Activated CD4-positive, alpha-beta T cell treated with anti-CD3 and anti-CD28 coated beads, Interleukin-2, amount 50 U/mL, for 1 hour (primary cell): Measurements from ENCODE around the gene DHRS12.
"Not testable (repeated sequence)": the region's sequence is repeated elsewhere in the genome, so short reads cannot be mapped to it uniquely, and the experiment has no call there.

Experiments
- DNase-seq: peaks from one replicate; pipeline ENCODE4 v3.0.0-alpha.2; 2020

The DHRS12 gene

GRCh38 chr13:51827254-51827653 is 23.3 kb upstream of the DHRS12 start:
- no peak for DNase-seq

GRCh38 chr13:51826606-51827005 is 22.6 kb upstream of the DHRS12 start:
- no peak for DNase-seq

- no peak for DNase-seq
Observed at GRCh38 chr13:51825681-51826254, 21.8 kb upstream of the DHRS12 start.

GRCh38 chr13:51825165-51825592 is 21.2 kb upstream of the DHRS12 start:
- no peak for DNase-seq

DNA sequence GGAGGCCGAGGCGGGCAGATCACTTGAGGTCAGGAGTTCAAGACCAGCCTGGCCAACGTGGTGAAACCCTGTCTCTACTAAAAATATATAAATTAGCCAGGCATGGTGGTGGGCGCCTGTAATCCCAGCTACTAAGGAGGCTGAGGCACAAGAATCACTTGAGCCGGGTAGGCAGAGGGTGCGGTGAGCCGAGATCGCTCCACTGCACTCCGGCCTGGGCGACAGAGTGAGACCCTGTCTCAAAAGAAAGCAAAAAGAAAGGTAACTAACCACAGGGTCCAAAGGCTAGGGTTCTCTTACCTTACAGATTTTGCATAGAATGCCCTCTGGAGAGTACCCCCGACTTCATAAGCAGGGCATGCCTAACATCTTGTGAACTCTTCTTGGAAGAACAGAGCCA is 20.7 kb upstream of the DHRS12 start:
- DNase-seq: not testable (repeated sequence)

GRCh38 chr13:51823863-51824262 is 19.9 kb upstream of the DHRS12 start:
- no peak for DNase-seq

DNA sequence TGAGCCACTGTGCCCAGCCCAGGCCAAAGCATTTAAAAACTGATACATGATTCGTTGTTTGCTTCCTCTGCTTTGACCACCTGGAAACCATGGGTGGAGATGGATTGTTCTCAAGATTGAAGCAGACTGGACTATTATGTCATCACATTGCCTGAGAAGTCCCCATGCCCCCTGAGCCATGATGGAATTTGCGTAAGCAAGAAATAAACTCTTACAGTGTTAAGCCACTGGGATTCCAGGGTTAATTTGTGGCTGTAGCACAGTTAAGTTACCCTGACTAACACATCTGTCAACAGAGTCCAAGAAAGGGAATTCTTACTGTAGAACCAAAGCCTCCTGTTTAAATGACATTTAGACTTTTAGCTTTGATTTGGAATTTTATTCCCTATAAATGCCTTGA is 19.4 kb upstream of the DHRS12 start:
- no peak for DNase-seq

- DNase-seq: no peak
Observed at GRCh38 chr13:51822106-51822815, 18.3 kb upstream of the DHRS12 start.

DNA sequence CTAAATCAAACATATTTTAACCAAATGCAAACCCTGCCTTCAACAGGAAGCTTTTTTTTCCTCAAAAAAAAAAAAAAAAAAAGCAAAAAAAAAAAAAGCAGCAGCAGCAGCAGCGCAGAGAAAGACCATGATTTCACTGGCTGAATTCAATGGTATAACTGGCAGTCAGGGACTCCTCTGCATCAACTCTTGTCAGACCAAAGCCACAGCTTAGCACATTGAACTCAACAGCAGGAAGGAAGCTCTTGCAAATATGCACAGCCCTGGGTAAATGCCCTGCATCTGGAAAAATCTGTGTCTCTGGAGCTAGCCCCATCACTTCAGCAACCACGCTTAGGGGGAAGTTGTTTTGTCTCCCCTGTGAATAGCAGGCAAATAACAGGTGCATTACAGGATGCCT is 17.6 kb upstream of the DHRS12 start:
- DNase-seq: no peak

DNA sequence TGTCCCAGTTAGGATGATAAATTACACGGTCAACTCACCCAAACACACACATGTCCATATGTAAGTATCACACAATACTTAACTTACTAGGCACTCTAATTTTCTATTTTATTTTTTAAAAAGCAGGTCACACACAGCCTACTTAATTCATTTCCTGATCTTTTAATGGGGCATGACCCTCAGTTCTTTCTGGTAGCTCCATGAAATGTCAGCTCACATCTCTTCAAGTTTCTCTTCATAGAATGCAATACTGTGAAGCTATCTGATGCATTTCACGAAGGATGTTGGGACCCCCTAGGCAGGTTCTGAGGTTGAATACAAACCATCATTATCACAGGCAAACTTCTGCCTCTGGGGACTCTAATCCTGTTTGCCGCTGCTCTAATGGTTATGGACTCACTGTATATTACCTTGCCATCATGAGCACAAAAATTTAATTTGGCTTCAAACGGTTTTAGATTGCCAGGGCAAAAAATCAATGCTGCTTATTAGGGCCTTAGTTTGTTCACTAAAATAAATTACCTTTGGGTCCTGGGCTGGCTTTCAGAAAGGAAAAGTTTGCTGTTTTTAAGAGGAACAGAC is 16.1 kb upstream of the DHRS12 start:
- DNase-seq: no peak

- no peak for DNase-seq
Observed at GRCh38 chr13:51819544-51819943, 15.6 kb upstream of the DHRS12 start.

DNA sequence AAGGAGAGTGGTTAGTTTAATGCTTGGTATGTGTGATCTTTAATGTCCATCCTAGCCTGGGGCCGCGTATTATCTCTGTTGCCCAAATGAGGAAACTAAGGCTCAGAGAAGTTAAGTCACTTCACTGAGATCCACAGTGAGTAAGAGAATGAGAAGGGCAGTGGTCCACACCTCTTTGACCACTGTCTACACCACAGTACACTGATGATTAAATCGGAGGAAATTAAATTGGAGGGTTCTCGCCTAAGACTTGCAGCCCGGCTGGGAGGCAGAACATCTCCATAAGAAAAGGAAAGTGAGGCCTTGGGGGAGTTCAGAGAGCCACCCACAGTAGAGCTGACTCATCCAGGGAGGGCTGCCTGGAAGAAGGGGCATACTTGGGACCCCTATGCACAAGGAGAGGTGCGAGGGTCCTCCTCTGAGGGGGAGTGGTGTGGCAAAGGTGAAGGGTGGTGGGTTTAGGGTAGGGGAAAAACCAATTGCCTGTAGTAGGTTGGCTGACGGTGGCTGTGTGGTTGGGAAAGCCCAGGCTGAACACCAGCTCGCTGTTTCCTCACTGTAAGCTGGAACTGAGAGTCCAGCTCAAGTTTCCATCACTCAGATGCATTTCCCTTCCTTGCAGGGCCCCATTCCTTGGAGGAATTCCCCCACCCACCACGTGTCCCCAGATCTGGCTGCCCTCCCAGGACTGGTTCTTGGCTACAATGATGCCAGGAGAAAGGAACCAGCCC is 15.0 kb upstream of the DHRS12 start:
- no peak for DNase-seq

GRCh38 chr13:51818276-51818675 is 14.3 kb upstream of the DHRS12 start:
- DNase-seq: no peak

DNA sequence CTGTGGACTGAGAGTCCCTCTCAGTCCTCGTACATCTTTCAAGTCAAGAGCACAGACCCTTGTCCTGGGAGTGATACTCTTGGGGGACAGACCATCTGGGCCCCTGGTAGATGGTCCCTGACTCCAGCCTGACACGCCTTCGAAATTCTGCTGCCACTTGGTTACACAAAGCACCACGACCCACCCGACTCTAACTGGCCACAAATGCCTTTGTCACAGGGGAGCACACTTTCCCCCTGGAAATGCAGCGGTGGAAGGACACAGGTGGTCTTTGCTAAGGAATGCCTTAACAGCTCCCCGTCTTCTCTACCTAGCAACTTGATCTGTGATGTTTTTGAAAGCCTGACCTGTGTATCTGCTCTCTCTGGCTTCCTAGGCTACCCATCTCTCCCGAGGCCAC is 13.8 kb upstream of the DHRS12 start:
- no peak for DNase-seq

DNA sequence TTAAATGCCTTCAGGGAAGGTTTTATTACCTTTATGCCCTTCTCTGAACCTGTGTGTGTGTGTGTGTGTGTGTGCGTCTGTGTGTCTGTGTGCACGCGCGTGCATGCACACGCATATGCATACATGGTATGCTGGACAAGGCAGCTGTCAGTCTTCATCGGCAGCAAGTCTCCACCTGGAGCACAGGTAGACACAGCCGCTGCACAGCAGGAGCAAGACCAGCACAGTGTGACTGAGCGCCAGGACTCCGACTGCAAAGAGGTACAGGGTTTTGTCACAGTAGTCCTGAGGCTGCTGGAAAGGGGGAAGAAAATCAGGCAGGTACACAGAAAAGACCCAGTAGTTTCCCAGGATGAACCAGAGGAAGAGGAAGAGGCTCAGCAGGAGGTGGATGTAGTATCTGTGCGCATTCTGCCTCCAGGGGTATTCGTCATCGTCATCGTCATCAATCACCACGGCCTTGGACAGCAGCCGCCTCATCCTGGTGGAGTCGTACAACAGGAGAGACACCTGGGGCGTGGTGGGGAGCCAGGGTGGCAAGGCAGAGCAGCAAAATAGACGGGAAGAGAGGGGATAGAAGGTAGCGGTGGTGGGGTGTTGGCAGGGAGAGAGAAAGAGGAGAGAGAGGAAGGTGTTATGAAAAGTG is 12.8 kb upstream of the DHRS12 start:
- no peak for DNase-seq

- no peak for DNase-seq
Observed at GRCh38 chr13:51815848-51816247, 11.9 kb upstream of the DHRS12 start.

DNA sequence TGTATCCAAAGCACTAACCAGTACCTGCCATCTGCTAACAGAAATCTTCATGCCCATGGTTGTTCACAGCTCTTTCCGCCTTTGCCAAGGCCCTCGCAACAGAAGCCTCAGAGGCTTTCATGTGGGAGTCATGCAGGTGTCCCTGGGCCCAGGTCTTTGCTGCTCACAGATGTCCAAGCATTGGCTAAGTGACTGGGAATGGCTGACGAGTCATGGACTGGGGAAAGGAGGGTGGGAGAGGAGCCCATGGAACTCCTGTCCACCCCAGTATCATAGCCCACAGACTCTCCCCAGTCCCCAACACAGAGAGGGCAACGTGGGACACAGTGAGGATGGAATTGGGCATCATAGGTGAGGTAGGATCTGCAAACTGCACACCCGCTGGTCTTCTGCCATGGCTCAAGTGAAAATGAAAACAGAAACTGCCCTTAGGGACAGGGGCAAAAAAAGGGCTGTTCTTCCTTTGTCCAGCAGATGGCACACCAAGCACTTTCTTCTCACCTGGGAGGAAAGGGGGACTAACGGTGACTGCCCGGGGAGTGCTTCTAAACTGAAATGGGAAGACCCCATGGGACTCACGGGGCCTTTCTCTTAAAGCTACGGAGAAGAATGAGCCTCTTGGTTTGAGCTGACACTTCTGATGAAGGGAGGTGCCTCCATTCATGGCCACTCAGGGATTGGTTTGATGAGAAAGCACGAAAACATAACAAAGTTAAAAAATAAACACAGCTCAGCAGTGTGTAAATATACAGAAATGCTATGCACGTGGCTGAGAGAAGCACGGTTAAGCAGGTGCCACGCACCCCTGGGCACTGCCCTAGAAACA is 11.1 kb upstream of the DHRS12 start:
- DNase-seq: peak; percentile 70

GRCh38 chr13:51814071-51814470 is 10.1 kb upstream of the DHRS12 start:
- DNase-seq: no peak

DNA sequence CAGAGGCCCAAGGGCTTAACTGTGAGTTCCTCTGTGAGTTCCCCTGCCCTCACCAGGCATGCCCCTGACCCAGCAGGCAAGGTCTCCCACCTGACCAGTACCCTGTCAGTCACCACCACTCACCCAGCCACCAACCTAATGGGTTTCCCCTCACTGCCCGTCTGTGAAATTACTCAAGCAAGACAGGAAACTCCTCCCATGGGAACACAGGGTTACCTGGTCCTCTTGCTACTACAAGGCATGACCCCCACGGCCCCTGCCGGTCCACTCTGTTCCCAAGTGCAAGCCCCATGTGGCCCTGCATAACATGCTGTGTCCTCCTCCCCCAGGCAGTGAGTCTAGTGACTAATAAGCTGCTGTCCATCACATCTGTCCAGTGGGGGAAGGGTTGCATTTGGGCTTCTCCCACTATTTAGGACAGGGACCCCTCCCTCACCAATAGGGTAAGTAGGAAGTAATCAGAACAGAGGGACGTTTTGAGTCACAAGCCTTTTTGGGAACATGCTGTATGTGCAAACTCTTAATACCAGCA is 8.0 kb upstream of the DHRS12 start:
- no peak for DNase-seq

DNA sequence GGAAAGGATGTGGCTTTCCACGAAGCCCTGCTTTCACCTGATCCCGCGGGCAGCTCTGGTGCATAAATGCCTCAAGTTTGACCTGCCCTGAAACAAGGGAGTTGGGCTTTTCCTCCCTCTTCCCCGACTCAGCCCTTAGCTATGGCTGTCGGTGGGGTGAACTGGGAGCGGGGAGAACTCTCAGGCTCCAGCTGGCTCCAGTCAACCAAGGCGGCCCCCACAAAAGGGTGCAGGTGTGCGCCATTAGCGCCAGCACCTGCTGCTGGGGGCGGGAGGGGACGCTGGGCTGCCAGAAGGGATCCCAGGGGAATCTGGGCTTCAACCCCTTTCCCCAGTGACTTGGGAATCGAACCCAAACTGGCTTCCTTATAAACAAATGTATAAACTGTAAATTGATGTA is 7.1 kb upstream of the DHRS12 start:
- no peak for DNase-seq

- no peak for DNase-seq
Observed at GRCh38 chr13:51808811-51809210, 4.8 kb upstream of the DHRS12 start.

- no peak for DNase-seq
Observed at GRCh38 chr13:51807041-51807440, 3.1 kb upstream of the DHRS12 start.
